HG02759 (cell line): Measurements from ENCODE around the gene EEF1B2.

Experiments
- ATAC-seq: cut with Tn5 transposase; IDR thresholded peaks from one replicate; pipeline ENCODE4 v1.9.1; 2021; ENCODE audit warnings: mild to moderate bottlenecking, moderate library complexity; ENCODE audit not compliant: unreplicated experiment

EEF1B2 gene

GRCh38 chr2:206211657-206212255, 52.1 kb downstream of the EEF1B2 start:
- no peak for ATAC-seq
